Stomach (tissue), 4 donors: ENCODE results near the gene ARHGEF25.

Experiments used
- EP300 ChIP-seq: sonication (generic); formaldehyde crosslinking; IDR thresholded peaks from one replicate; pipeline ENCODE4 v1.6.1; 2017; ENCODE audit warnings: antibody characterized with exemption
- POLR2A ChIP-seq, 4 donors: fragments of 450-650 bp; IDR thresholded peaks; one replicate each; pipeline ENCODE4 v1.6.1; 2016; ENCODE audit warnings: antibody characterized with exemption in 4 of 4, control low read depth in 2 of 4, mild to moderate bottlenecking in 1 of 4, moderate library complexity in 1 of 4
- TF ChIP-seq, protein P1 (sequence below), 7 experiments: fragments of 450-650 bp in 4 of 7; fragments of 200-600 bp in 3 of 7; sonication (generic) in 3 of 7; IDR thresholded peaks; one replicate each; pipeline ENCODE4 v1.5.1; 2016 to 2019; ENCODE audit warnings: antibody characterized with exemption in 7 of 7, control low read depth in 2 of 7, mild to moderate bottlenecking in 1 of 7

DNA sequence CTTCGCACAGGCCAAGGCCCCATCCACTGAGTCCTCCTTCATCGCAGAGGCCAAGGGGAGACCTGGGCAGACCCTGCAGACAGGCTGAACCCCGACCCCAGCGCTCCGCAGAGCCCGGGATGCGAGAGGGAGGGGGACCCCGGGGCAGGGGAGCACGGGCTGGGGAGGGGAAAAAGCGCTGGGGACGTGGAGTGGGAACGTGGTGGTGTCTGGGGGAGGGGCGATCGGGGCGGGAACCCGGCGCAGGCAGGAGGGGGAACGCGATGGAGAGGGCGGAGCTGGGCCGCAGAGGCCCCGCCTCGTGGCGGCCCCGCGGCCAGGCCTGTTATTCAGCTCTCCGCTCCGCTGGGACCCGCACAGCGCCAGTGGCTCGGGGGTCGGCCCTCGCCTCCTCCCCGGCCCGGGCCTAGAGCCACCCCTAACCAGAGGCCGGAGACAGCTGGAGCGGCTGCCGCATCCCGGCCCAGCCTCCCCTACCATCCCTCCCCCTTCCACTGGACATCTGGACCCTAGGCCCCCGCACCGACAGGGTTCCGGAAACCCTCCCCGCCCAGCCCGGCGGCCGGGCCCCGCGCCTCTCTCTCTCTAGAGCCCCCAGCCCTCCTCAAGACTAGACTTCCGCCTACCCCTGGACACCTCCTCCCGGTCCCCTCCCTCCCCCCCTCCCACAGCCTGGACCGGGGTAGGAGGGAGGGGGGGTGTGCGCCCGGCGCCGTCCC is at the start of gene ARHGEF25:
- TF ChIP-seq EP300 (no peak), POLR2A (IDR thresholded peaks at IDR 0.05) (no peak)
- TF ChIP-seq, protein P1, sequence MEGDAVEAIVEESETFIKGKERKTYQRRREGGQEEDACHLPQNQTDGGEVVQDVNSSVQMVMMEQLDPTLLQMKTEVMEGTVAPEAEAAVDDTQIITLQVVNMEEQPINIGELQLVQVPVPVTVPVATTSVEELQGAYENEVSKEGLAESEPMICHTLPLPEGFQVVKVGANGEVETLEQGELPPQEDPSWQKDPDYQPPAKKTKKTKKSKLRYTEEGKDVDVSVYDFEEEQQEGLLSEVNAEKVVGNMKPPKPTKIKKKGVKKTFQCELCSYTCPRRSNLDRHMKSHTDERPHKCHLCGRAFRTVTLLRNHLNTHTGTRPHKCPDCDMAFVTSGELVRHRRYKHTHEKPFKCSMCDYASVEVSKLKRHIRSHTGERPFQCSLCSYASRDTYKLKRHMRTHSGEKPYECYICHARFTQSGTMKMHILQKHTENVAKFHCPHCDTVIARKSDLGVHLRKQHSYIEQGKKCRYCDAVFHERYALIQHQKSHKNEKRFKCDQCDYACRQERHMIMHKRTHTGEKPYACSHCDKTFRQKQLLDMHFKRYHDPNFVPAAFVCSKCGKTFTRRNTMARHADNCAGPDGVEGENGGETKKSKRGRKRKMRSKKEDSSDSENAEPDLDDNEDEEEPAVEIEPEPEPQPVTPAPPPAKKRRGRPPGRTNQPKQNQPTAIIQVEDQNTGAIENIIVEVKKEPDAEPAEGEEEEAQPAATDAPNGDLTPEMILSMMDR (IDR thresholded peaks at IDR 0.05), result no peak
